Measurements from ENCODE around the gene PDE1A. TPM values are rescaled to one million over a fixed set of nuclear protein-coding genes. Genes with fewer than 3 reads are reported as not detected.

The PDE1A gene
- total RNA-seq, 1 donor from 2014 or later: 14.5 TPM

- no peak for DNase-seq (ENCODE audit: extremely low spot score in 2 of 2)
- Histone ChIP-seq H3K36me3 (no peaks in the 10 kb centered on the region), H3K4me3 (no peak overlapping the region)
Measured at GRCh38 chr2:182117196-182117595, 309.6 kb downstream of the PDE1A start.

GRCh38 chr2:182116774-182117173, 310.1 kb downstream of the PDE1A start:
- TF ChIP-seq POLR2A (IDR thresholded peaks at IDR 0.05): no peak
- no peak for TF ChIP-seq CTCF (IDR thresholded peaks at IDR 0.05)
- TF ChIP-seq POLR2AphosphoS5 (IDR thresholded peaks at IDR 0.05; ENCODE audit: insufficient read depth in 1 of 2, low read depth in 1 of 2): no peak
- Histone ChIP-seq H3K27me3 (no peaks in the 10 kb centered on the region), H3K9me3 (no peaks in the 10 kb centered on the region), H3K27ac (no peak overlapping the region), H3K4me1 (no peaks in the 10 kb centered on the region), H3K4me3 (no peak overlapping the region), H3K36me3 (no peaks in the 10 kb centered on the region)
- intact Hi-C loops (cut with DNase I): no loop called here
- DNase-seq (ENCODE audit: extremely low spot score in 2 of 2): no peak

More at GRCh38 chr2:182117196-182117595, 309.6 kb downstream of the PDE1A start:
- intact Hi-C loops (cut with DNase I): no loop called here
- Histone ChIP-seq H3K27me3 (no peaks in the 10 kb centered on the region), H3K9me3 (no peaks in the 10 kb centered on the region), H3K4me1 (no peaks in the 10 kb centered on the region), H3K27ac (no peak overlapping the region)
- no peak for TF ChIP-seq POLR2A (IDR thresholded peaks at IDR 0.05)
- TF ChIP-seq POLR2AphosphoS5 (IDR thresholded peaks at IDR 0.05; ENCODE audit: insufficient read depth in 1 of 2, low read depth in 1 of 2): no peak
- no peak for TF ChIP-seq CTCF (IDR thresholded peaks at IDR 0.05)

- intact Hi-C loops (cut with DNase I): no loop called here
- no peak overlapping the region for H3K4me3 ChIP-seq
- no peak for DNase-seq (ENCODE audit: extremely low spot score in 2 of 2)
- H3K27ac ChIP-seq: no peak overlapping the region
- H3K4me1 ChIP-seq: no peaks in the 10 kb centered on the region
- H3K36me3 ChIP-seq: no peaks in the 10 kb centered on the region
- H3K27me3 ChIP-seq: no peaks in the 10 kb centered on the region
- no peaks in the 10 kb centered on the region for H3K9me3 ChIP-seq
- TF ChIP-seq CTCF (IDR thresholded peaks at IDR 0.05) (no peak), POLR2A (IDR thresholded peaks at IDR 0.05) (no peak), POLR2AphosphoS5 (IDR thresholded peaks at IDR 0.05; ENCODE audit: insufficient read depth in 1 of 2, low read depth in 1 of 2) (no peak)
Measured at GRCh38 chr2:182115258-182115657, 311.6 kb downstream of the PDE1A start.

GRCh38 chr2:182113334-182113733, 313.5 kb downstream of the PDE1A start:
- H3K4me1 ChIP-seq: no peaks in the 10 kb centered on the region
- H3K4me3 ChIP-seq: no peak overlapping the region
- H3K36me3 ChIP-seq: no peaks in the 10 kb centered on the region
- H3K9me3 ChIP-seq: no peaks in the 10 kb centered on the region
- DNase-seq (ENCODE audit: extremely low spot score in 2 of 2): no peak
- H3K27me3 ChIP-seq: no peaks in the 10 kb centered on the region
- intact Hi-C loops (cut with DNase I): no loop called here
- H3K27ac ChIP-seq: no peak overlapping the region
- TF ChIP-seq POLR2A (IDR thresholded peaks at IDR 0.05) (no peak), POLR2AphosphoS5 (IDR thresholded peaks at IDR 0.05; ENCODE audit: insufficient read depth in 1 of 2, low read depth in 1 of 2) (no peak)

- Histone ChIP-seq H3K27ac (no peak overlapping the region), H3K4me3 (no peak overlapping the region), H3K27me3 (no peaks in the 10 kb centered on the region), H3K4me1 (no peaks in the 10 kb centered on the region), H3K36me3 (no peaks in the 10 kb centered on the region), H3K9me3 (no peaks in the 10 kb centered on the region)
- DNase-seq (ENCODE audit: extremely low spot score in 2 of 2): no peak
- TF ChIP-seq POLR2AphosphoS5 (IDR thresholded peaks at IDR 0.05; ENCODE audit: insufficient read depth in 1 of 2, low read depth in 1 of 2) (no peak), CTCF (IDR thresholded peaks at IDR 0.05) (no peak), POLR2A (IDR thresholded peaks at IDR 0.05) (no peak)
- intact Hi-C loops (cut with DNase I): no loop called here
Measured at GRCh38 chr2:182110347-182110746, 316.5 kb downstream of the PDE1A start.
